DOHH2 (cell line): ENCODE measurements around the gene ZNF860.
"Not testable (repeated sequence)": the region's sequence is repeated elsewhere in the genome, so short reads cannot be mapped to it uniquely, and the experiment has no call there.

Experiments
- CTCF ChIP-seq: fragments of 200-600 bp; sonication (generic); IDR thresholded peaks from one replicate; pipeline ENCODE4 v1.5.1; 2014; ENCODE audit warnings: antibody characterized with exemption, mild to moderate bottlenecking, low read depth, low read length; ENCODE audit not compliant: poor library complexity, severe bottlenecking
- EZH2phosphoT487 ChIP-seq: fragments of 200-600 bp; sonication (generic); IDR thresholded peaks from 2 replicates; pipeline ENCODE4 v1.6.1; 2017; ENCODE audit warnings: borderline replicate concordance, mild to moderate bottlenecking, antibody characterized with exemption, low read length, moderate library complexity, mixed read lengths

DNA sequence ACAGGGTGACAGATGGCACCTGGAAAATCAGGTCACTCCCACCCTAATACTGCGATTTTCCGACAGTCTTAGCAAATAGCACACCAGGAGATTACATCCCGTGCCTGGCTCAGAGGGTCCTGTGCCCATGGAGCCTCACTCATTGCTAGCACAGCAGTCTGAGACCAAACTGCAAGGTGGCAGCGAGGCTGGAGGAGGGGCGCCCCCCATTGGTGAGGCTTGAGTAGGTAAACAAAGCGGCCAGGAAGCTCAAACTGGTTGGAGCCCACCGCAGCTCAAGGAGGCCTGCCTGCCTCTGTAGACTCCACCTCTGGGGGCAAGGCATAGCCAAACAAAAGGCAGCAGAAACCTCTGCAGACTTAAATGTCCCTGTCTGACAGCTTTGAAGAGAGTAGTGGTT lies 29.1 kb downstream of the ZNF860 start:
- peak; percentile 43 for TF ChIP-seq CTCF
- TF ChIP-seq EZH2phosphoT487: not testable (repeated sequence)
